GM23338 (cell line): ENCODE measurements around the gene LPAR1. TPM values are rescaled to one million over a fixed set of nuclear protein-coding genes. Genes with fewer than 3 reads are reported as not detected.

Experiments used
- ATAC-seq: fragments of 200-7000 bp; cut with Tn5 transposase; 3 replicates; pipeline ENCODE4 v1.9.1; 2020
- DNase-seq: peaks from one replicate; pipeline ENCODE4 v3.0.0-alpha.2; 2015; ENCODE audit warnings: low spot score
- H2AFZ ChIP-seq: fragments of 200-600 bp; sonication (generic); 2 replicates; pipeline ENCODE4 v1.8.0; 2016; ENCODE audit warnings: antibody characterized with exemption, mild to moderate bottlenecking, moderate library complexity
- H3F3A ChIP-seq: fragments of 200-600 bp; sonication (generic); replicated peaks from 2 replicates; pipeline ENCODE4 v1.8.0; 2017; ENCODE audit warnings: antibody characterized with exemption, mixed run types, low read depth
- H3K27ac ChIP-seq: fragments of 200-600 bp; sonication (generic); 2 replicates; pipeline ENCODE4 v1.6.1; 2016; ENCODE audit warnings: low read depth
- H3K27me3 ChIP-seq: fragments of 200-600 bp; sonication (generic); 2 replicates; pipeline ENCODE4 v1.8.0; 2016; ENCODE audit warnings: mild to moderate bottlenecking, mixed run types, moderate library complexity; ENCODE audit not compliant: insufficient read depth
- H3K36me3 ChIP-seq: fragments of 200-600 bp; sonication (generic); 2 replicates; pipeline ENCODE4 v1.8.0; 2016; ENCODE audit warnings: mild to moderate bottlenecking; ENCODE audit not compliant: insufficient read depth
- H3K4me1 ChIP-seq: fragments of 200-600 bp; sonication (generic); 2 replicates; pipeline ENCODE4 v1.8.0; 2016; ENCODE audit warnings: mild to moderate bottlenecking, moderate library complexity; ENCODE audit not compliant: insufficient read depth
- H3K4me2 ChIP-seq: fragments of 200-600 bp; sonication (generic); 2 replicates; pipeline ENCODE4 v1.7.1; 2017; ENCODE audit warnings: mixed run types
- H3K4me3 ChIP-seq: fragments of 200-600 bp; sonication (generic); 2 replicates; pipeline ENCODE4 v1.6.1; 2016; ENCODE audit warnings: mixed run types
- H3K79me2 ChIP-seq: fragments of 200-600 bp; sonication (generic); replicated peaks from 2 replicates; pipeline ENCODE4 v1.8.0; 2017; ENCODE audit warnings: mild to moderate bottlenecking; ENCODE audit not compliant: insufficient read depth
- H3K9me2 ChIP-seq: fragments of 200-600 bp; sonication (generic); 2 replicates; pipeline ENCODE4 v1.8.0; 2017; ENCODE audit not compliant: insufficient read depth
- H4K20me1 ChIP-seq: fragments of 200-600 bp; sonication (generic); replicated peaks from 2 replicates; pipeline ENCODE4 v1.8.0; 2017; ENCODE audit warnings: mild to moderate bottlenecking; ENCODE audit not compliant: insufficient read depth
- H3K27ac Mint-ChIP-seq: 2 replicates; pipeline ENCODE4 v1.8.0; 2020; ENCODE audit warnings: inconsistent platforms, mild to moderate bottlenecking, moderate library complexity, mixed read lengths
- H3K27me3 Mint-ChIP-seq: 3 replicates; pipeline ENCODE4 v1.8.0; 2022; ENCODE audit warnings: low read depth, mild to moderate bottlenecking, moderate library complexity, mixed read lengths, inconsistent platforms; ENCODE audit not compliant: insufficient read depth, poor library complexity
- H3K36me3 Mint-ChIP-seq: 3 replicates; pipeline ENCODE4 v1.8.0; 2021; ENCODE audit warnings: low read depth, mild to moderate bottlenecking, inconsistent platforms, moderate library complexity, mixed read lengths
- H3K4me1 Mint-ChIP-seq: 3 replicates; pipeline ENCODE4 v1.8.0; 2020; ENCODE audit warnings: mild to moderate bottlenecking, inconsistent platforms, mixed read lengths
- H3K4me3 Mint-ChIP-seq: 3 replicates; pipeline ENCODE4 v1.8.0; 2021; ENCODE audit warnings: moderate library complexity, mild to moderate bottlenecking, inconsistent platforms, mixed read lengths
- H3K9me3 Mint-ChIP-seq: 3 replicates; pipeline ENCODE4 v1.8.0; 2020; ENCODE audit warnings: moderate library complexity, mild to moderate bottlenecking, inconsistent platforms, mixed read lengths
- CTCF ChIP-seq, 2 experiments: fragments of 200-600 bp in 1 of 2; sonication (generic) in 1 of 2; conservative IDR thresholded peaks; 2 replicates each; pipeline versions ENCODE4 v1.5.1 to v1.6.1; 2016 to 2017; ENCODE audit warnings: antibody characterized with exemption in 2 of 2, low read depth in 2 of 2, mild to moderate bottlenecking in 2 of 2, moderate library complexity in 1 of 2
- EZH2 ChIP-seq: fragments of 200-600 bp; sonication (generic); IDR thresholded peaks from one replicate; pipeline ENCODE4 v1.8.0; 2017; ENCODE audit warnings: antibody characterized with exemption, mild to moderate bottlenecking, low read depth; ENCODE audit not compliant: unreplicated experiment
- EZH2phosphoT487 ChIP-seq: fragments of 200-600 bp; sonication (generic); IDR thresholded peaks from one replicate; pipeline ENCODE4 v1.8.1; 2018; ENCODE audit warnings: antibody characterized with exemption; ENCODE audit not compliant: unreplicated experiment
- JUNB ChIP-seq: IDR thresholded peaks from one replicate; pipeline ENCODE4 v1.6.1; 2016; ENCODE audit warnings: antibody characterized with exemption; ENCODE audit not compliant: unreplicated experiment
- NANOG ChIP-seq: IDR thresholded peaks from 2 replicates; pipeline ENCODE4 v1.6.1; 2016; ENCODE audit warnings: antibody characterized with exemption, borderline replicate concordance
- POLR2AphosphoS5 ChIP-seq: IDR thresholded peaks from 2 replicates; pipeline ENCODE4 v1.6.1; 2016; ENCODE audit warnings: antibody characterized with exemption, low read depth
- ZNF114 ChIP-seq: fragments of 250-450 bp; sonication (Bioruptor Pico); IDR thresholded peaks from 2 replicates; pipeline ENCODE4 v1.5.0; 2020; ENCODE audit warnings: mild to moderate bottlenecking, moderate library complexity
- ZNF462 ChIP-seq: fragments of 250-450 bp; sonication (Bioruptor Pico); IDR thresholded peaks from 2 replicates; pipeline ENCODE4 v1.5.0; 2020; ENCODE audit warnings: mild to moderate bottlenecking, moderate library complexity
- polyA plus RNA-seq: library from polyadenylated mRNA; unstranded; fragments of >200 nt; fragmentation: Nextera tagmentation; extraction: Ambion mirVana; gene quantifications from 2 replicates; pipeline ENCODE4 v1.2.1, GENCODE V29; 2016
- total RNA-seq: library from RNA; depleted of rRNA; stranded (reverse); fragments of >200 nt; shearing (Covaris generic); gene quantifications from 2 replicates; pipeline ENCODE4 v1.2.3, GENCODE V29; 2014
- TF ChIP-seq, protein P1 (sequence below): IDR thresholded peaks from one replicate; pipeline ENCODE4 v1.6.1; 2018; ENCODE audit warnings: antibody characterized with exemption; ENCODE audit not compliant: unreplicated experiment

LPAR1 gene
- total and polyA plus RNA-seq, 2 experiments from 2014 or later = 1.0 to 3.8 TPM

DNA sequence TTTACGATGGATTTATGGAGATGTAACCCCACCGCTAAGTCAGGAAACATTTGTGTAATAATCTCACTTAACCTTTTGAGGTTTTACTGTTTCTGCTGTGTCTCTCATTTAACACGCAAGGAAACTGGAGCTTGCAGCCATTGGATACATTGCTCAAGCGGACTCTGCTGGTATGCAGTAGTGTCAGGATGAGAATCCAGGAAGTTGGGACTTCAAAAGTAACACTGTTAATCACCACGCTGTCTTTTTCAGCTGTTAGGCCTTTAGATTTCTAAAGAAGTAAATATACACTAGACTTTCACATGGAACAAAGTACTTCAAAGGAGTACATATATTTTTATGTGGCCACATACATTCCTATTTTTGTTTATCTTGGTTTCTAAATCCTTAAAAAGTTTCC lies 114.7 kb downstream of the LPAR1 start:
- Histone ChIP-seq H4K20me1 (no peaks in the 10 kb centered on the region), H3K9me2 (no peaks in the 10 kb centered on the region), H3K4me1 (no peaks in the 10 kb centered on the region), H3F3A (no peaks in the 10 kb centered on the region), H3K4me2 (no peak overlapping the region), H3K4me3 (no peak overlapping the region), H3K27me3 (no peaks in the 10 kb centered on the region), H3K27ac (no peak overlapping the region), H3K79me2 (no peaks in the 10 kb centered on the region), H2AFZ (no peak overlapping the region), H3K36me3 (no peaks in the 10 kb centered on the region)
- DNase-seq (no peak), ATAC-seq (no peak)
- TF ChIP-seq, protein P1, sequence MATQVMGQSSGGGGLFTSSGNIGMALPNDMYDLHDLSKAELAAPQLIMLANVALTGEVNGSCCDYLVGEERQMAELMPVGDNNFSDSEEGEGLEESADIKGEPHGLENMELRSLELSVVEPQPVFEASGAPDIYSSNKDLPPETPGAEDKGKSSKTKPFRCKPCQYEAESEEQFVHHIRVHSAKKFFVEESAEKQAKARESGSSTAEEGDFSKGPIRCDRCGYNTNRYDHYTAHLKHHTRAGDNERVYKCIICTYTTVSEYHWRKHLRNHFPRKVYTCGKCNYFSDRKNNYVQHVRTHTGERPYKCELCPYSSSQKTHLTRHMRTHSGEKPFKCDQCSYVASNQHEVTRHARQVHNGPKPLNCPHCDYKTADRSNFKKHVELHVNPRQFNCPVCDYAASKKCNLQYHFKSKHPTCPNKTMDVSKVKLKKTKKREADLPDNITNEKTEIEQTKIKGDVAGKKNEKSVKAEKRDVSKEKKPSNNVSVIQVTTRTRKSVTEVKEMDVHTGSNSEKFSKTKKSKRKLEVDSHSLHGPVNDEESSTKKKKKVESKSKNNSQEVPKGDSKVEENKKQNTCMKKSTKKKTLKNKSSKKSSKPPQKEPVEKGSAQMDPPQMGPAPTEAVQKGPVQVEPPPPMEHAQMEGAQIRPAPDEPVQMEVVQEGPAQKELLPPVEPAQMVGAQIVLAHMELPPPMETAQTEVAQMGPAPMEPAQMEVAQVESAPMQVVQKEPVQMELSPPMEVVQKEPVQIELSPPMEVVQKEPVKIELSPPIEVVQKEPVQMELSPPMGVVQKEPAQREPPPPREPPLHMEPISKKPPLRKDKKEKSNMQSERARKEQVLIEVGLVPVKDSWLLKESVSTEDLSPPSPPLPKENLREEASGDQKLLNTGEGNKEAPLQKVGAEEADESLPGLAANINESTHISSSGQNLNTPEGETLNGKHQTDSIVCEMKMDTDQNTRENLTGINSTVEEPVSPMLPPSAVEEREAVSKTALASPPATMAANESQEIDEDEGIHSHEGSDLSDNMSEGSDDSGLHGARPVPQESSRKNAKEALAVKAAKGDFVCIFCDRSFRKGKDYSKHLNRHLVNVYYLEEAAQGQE = no peak
- no peak for TF ChIP-seq POLR2AphosphoS5
- TF ChIP-seq CTCF (conservative IDR thresholded peaks at IDR 0.05; ENCODE audit: low read depth in 2 of 2) = no peak
- TF ChIP-seq NANOG = no peak
- no peak for TF ChIP-seq EZH2phosphoT487
- no peak for TF ChIP-seq JUNB
- no peak for TF ChIP-seq ZNF462 (CRISPR knock-in tag)
- no peak for TF ChIP-seq EZH2
- no peak for TF ChIP-seq ZNF114
- H3K9me3 Mint-ChIP-seq = peaks cover 4% of the 10 kb centered on the region; the same call in 1 of the 3 replicates
- no peaks in the 10 kb centered on the region for H3K36me3 Mint-ChIP-seq
- H3K27ac Mint-ChIP-seq = no peak overlapping the region
- H3K4me1 Mint-ChIP-seq = no peaks in the 10 kb centered on the region
- no peak overlapping the region for H3K4me3 Mint-ChIP-seq
- peaks cover 2% of the 10 kb centered on the region for H3K27me3 Mint-ChIP-seq
